NB4 (cell line): ENCODE results near the gene TSPYL6.

Experiments
- POLR2A ChIP-seq: IDR thresholded peaks from 2 replicates; pipeline ENCODE4 v1.6.1; 2011; ENCODE audit warnings: mild to moderate bottlenecking; ENCODE audit not compliant: insufficient read length; ENCODE audit errors: extremely low read depth
- TF ChIP-seq, protein P1 (sequence below): IDR thresholded peaks from one replicate; pipeline ENCODE4 v1.5.1; 2012; ENCODE audit warnings: low read depth, low read length

DNA sequence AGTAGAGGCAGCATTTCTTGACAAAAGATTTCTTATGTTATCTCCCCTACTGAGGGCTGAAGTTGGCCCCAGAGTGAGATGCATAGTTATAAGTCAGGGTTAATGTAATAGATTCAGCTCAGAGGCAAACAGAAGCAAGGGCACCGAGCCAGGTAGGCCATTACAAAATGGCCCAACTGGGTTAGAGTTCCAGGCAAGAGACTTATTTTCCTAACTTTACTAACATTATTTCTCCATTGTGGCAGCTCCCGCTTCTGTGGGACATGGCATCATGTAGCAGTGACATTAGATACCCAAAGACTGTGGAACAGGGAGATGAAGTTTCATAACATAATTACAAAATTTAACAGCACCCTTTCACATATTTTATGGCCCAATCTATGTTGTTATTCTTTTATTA lies 27.1 kb downstream of the TSPYL6 start:
- TF ChIP-seq, protein P1, sequence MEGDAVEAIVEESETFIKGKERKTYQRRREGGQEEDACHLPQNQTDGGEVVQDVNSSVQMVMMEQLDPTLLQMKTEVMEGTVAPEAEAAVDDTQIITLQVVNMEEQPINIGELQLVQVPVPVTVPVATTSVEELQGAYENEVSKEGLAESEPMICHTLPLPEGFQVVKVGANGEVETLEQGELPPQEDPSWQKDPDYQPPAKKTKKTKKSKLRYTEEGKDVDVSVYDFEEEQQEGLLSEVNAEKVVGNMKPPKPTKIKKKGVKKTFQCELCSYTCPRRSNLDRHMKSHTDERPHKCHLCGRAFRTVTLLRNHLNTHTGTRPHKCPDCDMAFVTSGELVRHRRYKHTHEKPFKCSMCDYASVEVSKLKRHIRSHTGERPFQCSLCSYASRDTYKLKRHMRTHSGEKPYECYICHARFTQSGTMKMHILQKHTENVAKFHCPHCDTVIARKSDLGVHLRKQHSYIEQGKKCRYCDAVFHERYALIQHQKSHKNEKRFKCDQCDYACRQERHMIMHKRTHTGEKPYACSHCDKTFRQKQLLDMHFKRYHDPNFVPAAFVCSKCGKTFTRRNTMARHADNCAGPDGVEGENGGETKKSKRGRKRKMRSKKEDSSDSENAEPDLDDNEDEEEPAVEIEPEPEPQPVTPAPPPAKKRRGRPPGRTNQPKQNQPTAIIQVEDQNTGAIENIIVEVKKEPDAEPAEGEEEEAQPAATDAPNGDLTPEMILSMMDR = no peak
- no peak for TF ChIP-seq POLR2A
